Urothelium cell line (cell line): ENCODE measurements around the gene FAM222A.

Source experiments
- DNase-seq: peaks from one replicate; pipeline ENCODE4 v3.0.0; 2011; ENCODE audit warnings: low spot score, mixed read lengths
- FAIRE-seq: peaks from 2 replicates; lab custom pipeline; 2011; peaks lifted over from hg19 to GRCh38; lab: Jason Lieb, UNC

FAM222A gene

DNA sequence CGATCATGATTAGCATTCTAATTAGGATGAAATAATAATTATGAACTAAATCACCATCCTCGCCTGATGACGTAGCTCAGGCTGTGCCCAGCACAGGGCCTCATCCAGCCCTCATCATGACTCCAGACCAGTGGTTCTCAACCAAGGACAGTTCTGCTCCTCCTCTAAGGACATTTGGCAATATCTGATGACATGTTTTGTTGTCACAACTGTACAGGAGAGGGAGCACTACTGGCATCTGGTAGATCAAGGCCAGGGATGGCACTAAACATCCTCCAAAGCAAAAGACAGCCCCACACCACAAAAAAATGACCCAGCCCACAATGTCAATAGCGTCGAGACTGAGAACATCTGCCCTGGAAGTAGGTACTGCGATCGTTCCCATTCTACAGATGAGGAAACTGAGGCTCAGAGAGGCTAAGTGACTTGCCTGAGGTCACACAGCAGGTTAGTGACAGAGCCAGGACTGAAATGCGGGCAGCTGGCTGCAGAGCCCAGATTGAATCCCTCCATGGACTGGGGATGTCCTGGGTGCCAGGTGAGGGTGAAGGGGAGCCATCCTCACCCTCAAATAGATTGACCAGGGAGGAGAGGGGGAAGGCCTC is 104.1 kb downstream of the FAM222A start:
- DNase-seq (no peak), FAIRE-seq (no peak)

DNA sequence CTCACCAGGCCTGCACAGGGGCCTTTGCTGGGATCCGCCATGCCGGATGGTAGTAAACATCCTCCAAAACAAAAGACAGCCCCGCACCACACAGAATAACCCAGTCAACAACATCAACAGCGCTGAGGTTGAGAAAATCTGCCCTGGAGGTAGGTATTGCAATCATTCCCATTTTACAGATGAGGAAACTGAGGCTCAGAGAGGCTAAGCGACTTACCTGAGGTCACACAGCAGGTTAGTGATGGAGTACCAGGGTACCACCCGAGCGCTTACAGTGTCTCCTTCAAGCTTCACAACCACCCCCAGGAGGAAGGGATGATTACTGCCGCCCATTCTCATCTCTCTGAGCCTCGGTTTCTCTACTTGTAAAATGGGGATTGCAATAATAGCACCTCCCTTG is 104.6 kb downstream of the FAM222A start:
- FAIRE-seq (no peak), DNase-seq (no peak)

DNA sequence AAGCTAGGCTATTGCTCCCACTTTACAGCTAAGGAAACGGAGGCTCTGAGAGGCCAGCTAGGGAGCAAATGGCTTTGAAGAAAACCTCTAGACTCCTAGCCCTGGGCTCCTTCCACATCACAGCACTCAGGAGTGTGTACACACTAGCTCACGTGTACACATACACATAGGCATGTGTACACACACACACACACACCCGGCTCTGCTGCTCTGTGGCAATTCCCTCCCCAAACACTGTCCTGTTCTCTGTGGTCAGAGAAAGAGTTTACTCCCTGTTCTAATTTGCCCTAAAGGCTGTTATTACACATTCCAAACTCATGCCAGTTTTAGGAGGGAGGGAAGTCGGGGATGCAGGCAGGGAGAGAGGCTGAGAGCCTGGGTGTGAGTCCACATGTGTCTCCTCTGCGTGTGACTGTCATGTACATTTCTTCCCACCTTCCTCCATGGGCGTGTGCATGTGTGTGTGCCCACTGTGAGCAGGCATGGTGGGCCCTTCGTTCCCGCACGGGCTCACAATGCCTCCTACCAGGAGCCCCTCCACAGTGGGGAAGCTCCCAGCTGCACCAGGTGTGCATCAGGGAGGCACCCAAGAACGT is 105.4 kb downstream of the FAM222A start:
- FAIRE-seq (no peak), DNase-seq (no peak)
